ENCODE measurements around the gene ARID2.

- TF ChIP-seq POLR2A (IDR thresholded peaks at IDR 0.05) (no peak), CTCF (IDR thresholded peaks at IDR 0.05) (no peak)
Measured at GRCh38 chr12:45732250-45732649, 2.7 kb downstream of the ARID2 start.

Data from body of pancreas (tissue), 4 donors.